ENCODE measurements around the gene MGP.

DNA sequence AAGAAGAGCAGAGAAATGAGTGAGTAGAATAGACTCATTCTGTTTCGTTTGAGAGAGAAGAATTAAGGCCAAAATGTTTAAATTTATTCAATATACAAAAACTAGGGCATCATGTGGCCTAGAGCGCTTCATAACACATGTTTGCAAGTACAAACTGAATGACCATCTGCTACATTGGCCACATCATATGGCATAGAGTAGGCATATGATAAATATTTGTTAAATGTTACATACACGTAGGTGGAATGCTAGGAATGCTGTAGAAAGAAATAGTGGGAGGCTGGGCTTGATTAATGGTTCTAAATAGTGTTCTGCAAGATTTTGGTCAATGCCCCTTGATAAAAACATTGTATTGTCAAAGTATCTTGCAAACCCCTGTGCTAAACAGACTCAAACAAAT is 10.8 kb downstream of the MGP start:
- TF ChIP-seq POLR2A (IDR thresholded peaks at IDR 0.05) = no peak
- TF ChIP-seq, protein P1, sequence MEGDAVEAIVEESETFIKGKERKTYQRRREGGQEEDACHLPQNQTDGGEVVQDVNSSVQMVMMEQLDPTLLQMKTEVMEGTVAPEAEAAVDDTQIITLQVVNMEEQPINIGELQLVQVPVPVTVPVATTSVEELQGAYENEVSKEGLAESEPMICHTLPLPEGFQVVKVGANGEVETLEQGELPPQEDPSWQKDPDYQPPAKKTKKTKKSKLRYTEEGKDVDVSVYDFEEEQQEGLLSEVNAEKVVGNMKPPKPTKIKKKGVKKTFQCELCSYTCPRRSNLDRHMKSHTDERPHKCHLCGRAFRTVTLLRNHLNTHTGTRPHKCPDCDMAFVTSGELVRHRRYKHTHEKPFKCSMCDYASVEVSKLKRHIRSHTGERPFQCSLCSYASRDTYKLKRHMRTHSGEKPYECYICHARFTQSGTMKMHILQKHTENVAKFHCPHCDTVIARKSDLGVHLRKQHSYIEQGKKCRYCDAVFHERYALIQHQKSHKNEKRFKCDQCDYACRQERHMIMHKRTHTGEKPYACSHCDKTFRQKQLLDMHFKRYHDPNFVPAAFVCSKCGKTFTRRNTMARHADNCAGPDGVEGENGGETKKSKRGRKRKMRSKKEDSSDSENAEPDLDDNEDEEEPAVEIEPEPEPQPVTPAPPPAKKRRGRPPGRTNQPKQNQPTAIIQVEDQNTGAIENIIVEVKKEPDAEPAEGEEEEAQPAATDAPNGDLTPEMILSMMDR (IDR thresholded peaks at IDR 0.05) = no peak
- TF ChIP-seq POLR2AphosphoS5 (IDR thresholded peaks at IDR 0.05) = no peak
- no peak for TF ChIP-seq EP300 (IDR thresholded peaks at IDR 0.05)
